Measurements from ENCODE around the gene RASSF8. TPM values are rescaled to one million over a fixed set of nuclear protein-coding genes. Genes with fewer than 3 reads are reported as not detected.

Gene RASSF8
- total and polyA plus RNA-seq, 9 of the 15 experiments (the other 6 are each of a cell fraction or from before 2014, with no cell fraction given) = 0.01 to 0.36 (median 0.12) TPM; not detected in 1

DNA sequence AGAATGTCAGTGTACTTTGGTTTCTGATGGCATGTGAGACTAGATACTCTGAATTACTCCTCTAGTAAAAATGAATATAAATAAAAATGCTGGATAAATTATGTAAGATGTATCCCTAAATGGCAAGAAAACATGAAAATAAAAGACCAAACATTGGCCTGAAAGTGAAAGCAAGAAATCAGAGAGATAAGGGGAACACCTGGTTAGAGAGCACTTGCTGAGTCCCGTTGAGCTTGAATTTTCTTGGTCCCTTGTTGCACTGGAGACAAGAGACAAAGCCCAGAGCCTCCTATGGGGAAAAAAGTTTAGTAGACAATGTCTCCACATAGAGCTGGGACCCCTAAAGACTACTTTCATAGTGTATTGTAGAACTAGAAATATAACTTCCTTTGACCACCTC is 23.9 kb downstream of the RASSF8 start (continued):
- TF ChIP-seq, protein P1, sequence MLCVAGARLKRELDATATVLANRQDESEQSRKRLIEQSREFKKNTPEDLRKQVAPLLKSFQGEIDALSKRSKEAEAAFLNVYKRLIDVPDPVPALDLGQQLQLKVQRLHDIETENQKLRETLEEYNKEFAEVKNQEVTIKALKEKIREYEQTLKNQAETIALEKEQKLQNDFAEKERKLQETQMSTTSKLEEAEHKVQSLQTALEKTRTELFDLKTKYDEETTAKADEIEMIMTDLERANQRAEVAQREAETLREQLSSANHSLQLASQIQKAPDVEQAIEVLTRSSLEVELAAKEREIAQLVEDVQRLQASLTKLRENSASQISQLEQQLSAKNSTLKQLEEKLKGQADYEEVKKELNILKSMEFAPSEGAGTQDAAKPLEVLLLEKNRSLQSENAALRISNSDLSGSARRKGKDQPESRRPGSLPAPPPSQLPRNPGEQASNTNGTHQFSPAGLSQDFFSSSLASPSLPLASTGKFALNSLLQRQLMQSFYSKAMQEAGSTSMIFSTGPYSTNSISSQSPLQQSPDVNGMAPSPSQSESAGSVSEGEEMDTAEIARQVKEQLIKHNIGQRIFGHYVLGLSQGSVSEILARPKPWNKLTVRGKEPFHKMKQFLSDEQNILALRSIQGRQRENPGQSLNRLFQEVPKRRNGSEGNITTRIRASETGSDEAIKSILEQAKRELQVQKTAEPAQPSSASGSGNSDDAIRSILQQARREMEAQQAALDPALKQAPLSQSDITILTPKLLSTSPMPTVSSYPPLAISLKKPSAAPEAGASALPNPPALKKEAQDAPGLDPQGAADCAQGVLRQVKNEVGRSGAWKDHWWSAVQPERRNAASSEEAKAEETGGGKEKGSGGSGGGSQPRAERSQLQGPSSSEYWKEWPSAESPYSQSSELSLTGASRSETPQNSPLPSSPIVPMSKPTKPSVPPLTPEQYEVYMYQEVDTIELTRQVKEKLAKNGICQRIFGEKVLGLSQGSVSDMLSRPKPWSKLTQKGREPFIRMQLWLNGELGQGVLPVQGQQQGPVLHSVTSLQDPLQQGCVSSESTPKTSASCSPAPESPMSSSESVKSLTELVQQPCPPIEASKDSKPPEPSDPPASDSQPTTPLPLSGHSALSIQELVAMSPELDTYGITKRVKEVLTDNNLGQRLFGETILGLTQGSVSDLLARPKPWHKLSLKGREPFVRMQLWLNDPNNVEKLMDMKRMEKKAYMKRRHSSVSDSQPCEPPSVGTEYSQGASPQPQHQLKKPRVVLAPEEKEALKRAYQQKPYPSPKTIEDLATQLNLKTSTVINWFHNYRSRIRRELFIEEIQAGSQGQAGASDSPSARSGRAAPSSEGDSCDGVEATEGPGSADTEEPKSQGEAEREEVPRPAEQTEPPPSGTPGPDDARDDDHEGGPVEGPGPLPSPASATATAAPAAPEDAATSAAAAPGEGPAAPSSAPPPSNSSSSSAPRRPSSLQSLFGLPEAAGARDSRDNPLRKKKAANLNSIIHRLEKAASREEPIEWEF (CRISPR knock-in tag; IDR thresholded peaks at IDR 0.05) = no peak
- TF ChIP-seq HNRNPH1 (optimal IDR thresholded peaks at IDR 0.05; ENCODE audit: low read depth, low read length) (no peak), HDAC8 (tag; IDR thresholded peaks at IDR 0.05) (no peak), ZNF311 (CRISPR knock-in tag; IDR thresholded peaks at IDR 0.05) (no peak)

DNA sequence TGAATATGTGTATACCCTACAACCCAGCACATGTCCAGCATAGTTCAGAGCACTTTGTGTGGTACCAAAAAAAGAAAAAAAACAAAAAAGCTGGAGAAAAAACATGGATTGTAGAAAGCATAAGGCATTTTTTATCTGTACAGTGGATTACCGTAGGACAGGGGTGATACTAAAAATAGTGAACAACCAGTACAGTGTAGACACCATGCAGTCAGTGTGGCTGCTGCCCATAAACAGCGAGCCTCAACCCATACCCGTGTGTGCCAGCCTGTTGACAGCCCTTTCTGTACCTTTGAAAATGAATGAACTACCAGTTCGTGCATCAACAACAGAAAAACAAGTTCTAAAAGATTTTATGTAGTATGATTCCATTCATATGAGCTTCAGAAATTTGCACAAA is 25.1 kb downstream of the RASSF8 start:
- no peak overlapping the region for H2AFZ ChIP-seq (ENCODE audit: low read depth, low read length)
- no peaks in the 10 kb centered on the region; a peak in 2 of 5 replicates for H3K27me3 ChIP-seq (ENCODE audit: control insufficient read depth in 2 of 2, insufficient read depth in 2 of 2, low read length in 2 of 2)
- H3K4me1 ChIP-seq (replicated peaks in 1 of 2; ENCODE audit: control insufficient read depth in 2 of 2, insufficient read depth in 2 of 2, low read length in 2 of 2) = no peaks in the 10 kb centered on the region
- POLR2A ChIA-PET = no interaction called here
- no peak overlapping the region for H3K27ac ChIP-seq (ENCODE audit: extremely low read depth, low read depth, low read length)
- no peak for ATAC-seq
- intact Hi-C loops (cut with micrococcal nuclease) (no loop called here), in situ Hi-C loops (cut with MboI) (no loop called here)
- 2% methylated on average over 4 of the region's 4 CpGs for WGBS (ENCODE audit: insufficient coverage, low coverage, missing lambda C conversion rate)
- no peak overlapping the region for H3K4me2 ChIP-seq (ENCODE audit: insufficient read depth, low read length)
- no peaks in the 10 kb centered on the region for H3K79me2 ChIP-seq (ENCODE audit: control insufficient read depth, insufficient read depth, low read length)
- CTCF ChIA-PET (ENCODE audit: low intra/inter-chr PET ratio) = no interaction called here
- no peak for DNase-seq (ENCODE audit: extremely low read depth in 1 of 4, low spot score in 3 of 4)
- H3K36me3 ChIP-seq (ENCODE audit: control insufficient read depth, insufficient read depth, low read length) = no peaks in the 10 kb centered on the region
- no peak overlapping the region for H3K9ac ChIP-seq (ENCODE audit: insufficient read depth in 1 of 2, low read depth in 2 of 2, low read length in 2 of 2)
- no TSS peak for BruUV-seq (replicated peaks)
- H3K9me3 ChIP-seq (replicated peaks; ENCODE audit: control insufficient read depth, insufficient read depth, low read depth, low read length) = no peaks in the 10 kb centered on the region
- H4K20me1 ChIP-seq (replicated peaks; ENCODE audit: control insufficient read depth, insufficient read depth, low read length) = no peaks in the 10 kb centered on the region
- no peaks in the 10 kb centered on the region for H3K9me1 ChIP-seq (ENCODE audit: control insufficient read depth, insufficient read depth, low read length)
- no peak for FAIRE-seq
- H3K4me3 ChIP-seq = no peak overlapping the region
- TF ChIP-seq, protein P2, sequence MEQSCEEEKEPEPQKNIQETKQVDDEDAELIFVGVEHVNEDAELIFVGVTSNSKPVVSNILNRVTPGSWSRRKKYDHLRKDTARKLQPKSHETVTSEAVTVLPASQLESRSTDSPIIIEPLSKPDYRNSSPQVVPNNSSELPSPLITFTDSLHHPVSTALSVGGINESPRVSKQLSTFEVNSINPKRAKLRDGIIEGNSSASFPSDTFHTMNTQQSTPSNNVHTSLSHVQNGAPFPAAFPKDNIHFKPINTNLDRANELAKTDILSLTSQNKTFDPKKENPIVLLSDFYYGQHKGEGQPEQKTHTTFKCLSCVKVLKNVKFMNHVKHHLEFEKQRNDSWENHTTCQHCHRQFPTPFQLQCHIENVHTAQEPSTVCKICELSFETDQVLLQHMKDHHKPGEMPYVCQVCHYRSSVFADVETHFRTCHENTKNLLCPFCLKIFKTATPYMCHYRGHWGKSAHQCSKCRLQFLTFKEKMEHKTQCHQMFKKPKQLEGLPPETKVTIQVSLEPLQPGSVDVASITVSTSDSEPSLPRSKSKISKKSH (CRISPR knock-in tag; IDR thresholded peaks at IDR 0.05) = no peak
- TF ChIP-seq TCF3 (CRISPR knock-in tag; IDR thresholded peaks at IDR 0.05) (no peak), MEF2A (IDR thresholded peaks at IDR 0.05; ENCODE audit: control insufficient read depth, low read depth, low read length) (no peak), SRSF3 (IDR thresholded peaks at IDR 0.05; ENCODE audit: insufficient read depth, low read length) (no peak)
- TF ChIP-seq, protein P3, sequence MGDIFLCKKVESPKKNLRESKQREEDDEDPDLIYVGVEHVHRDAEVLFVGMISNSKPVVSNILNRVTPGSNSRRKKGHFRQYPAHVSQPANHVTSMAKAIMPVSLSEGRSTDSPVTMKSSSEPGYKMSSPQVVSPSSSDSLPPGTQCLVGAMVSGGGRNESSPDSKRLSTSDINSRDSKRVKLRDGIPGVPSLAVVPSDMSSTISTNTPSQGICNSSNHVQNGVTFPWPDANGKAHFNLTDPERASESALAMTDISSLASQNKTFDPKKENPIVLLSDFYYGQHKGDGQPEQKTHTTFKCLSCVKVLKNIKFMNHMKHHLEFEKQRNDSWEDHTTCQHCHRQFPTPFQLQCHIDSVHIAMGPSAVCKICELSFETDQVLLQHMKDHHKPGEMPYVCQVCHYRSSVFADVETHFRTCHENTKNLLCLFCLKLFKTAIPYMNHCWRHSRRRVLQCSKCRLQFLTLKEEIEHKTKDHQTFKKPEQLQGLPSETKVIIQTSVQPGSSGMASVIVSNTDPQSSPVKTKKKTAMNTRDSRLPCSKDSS (IDR thresholded peaks at IDR 0.05; ENCODE audit: low read depth, partially characterized antibody) = no peak
- TF ChIP-seq, protein P4, sequence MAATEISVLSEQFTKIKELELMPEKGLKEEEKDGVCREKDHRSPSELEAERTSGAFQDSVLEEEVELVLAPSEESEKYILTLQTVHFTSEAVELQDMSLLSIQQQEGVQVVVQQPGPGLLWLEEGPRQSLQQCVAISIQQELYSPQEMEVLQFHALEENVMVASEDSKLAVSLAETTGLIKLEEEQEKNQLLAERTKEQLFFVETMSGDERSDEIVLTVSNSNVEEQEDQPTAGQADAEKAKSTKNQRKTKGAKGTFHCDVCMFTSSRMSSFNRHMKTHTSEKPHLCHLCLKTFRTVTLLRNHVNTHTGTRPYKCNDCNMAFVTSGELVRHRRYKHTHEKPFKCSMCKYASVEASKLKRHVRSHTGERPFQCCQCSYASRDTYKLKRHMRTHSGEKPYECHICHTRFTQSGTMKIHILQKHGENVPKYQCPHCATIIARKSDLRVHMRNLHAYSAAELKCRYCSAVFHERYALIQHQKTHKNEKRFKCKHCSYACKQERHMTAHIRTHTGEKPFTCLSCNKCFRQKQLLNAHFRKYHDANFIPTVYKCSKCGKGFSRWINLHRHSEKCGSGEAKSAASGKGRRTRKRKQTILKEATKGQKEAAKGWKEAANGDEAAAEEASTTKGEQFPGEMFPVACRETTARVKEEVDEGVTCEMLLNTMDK (IDR thresholded peaks at IDR 0.05; ENCODE audit: borderline replicate concordance, insufficient read depth, low read depth, low read length, poor library complexity, severe bottlenecking) = no peak
